GM12891 (cell line): Measurements from ENCODE around the gene SRP72.

ENCODE experiments used
- POLR2A ChIP-seq: IDR thresholded peaks from 2 replicates; pipeline ENCODE4 v1.6.1; 2011; ENCODE audit warnings: low read depth, low read length, control low read depth
- POLR2AphosphoS5 ChIP-seq: IDR thresholded peaks from 2 replicates; pipeline ENCODE4 v1.6.1; 2011; ENCODE audit warnings: low read depth, low read length, control low read depth
- SPI1 ChIP-seq: IDR thresholded peaks from 2 replicates; pipeline ENCODE4 v1.6.1; 2011; ENCODE audit warnings: low read depth, low read length, control low read depth

- TF ChIP-seq POLR2A (no peak), POLR2AphosphoS5 (no peak), SPI1 (no peak)
Measured at GRCh38 chr4:56430203-56430602, 37.2 kb upstream of the SRP72 start.
